ENCODE measurements around the gene PRELP.

The PRELP gene

GRCh38 chr1:203524152-203524551 is 48.5 kb downstream of the PRELP start:
- Histone ChIP-seq H3K27ac (ENCODE audit: low read depth, low read length) (peak overlapping the region; percentile 62), H3K4me3 (ENCODE audit: low read length) (no peak overlapping the region), H3K9ac (ENCODE audit: low read length) (no peak overlapping the region), H3K36me3 (ENCODE audit: control insufficient read depth, insufficient read depth, low read length) (no peaks in the 10 kb centered on the region), H3K27me3 (ENCODE audit: control insufficient read depth, insufficient read depth, low read length) (no peaks in the 10 kb centered on the region), H3K4me1 (ENCODE audit: control insufficient read depth, insufficient read depth, low read length) (peaks cover 50% of the 10 kb centered on the region)

- Histone ChIP-seq H3K27ac (ENCODE audit: low read depth, low read length) (peak overlapping the region; percentile 62), H3K36me3 (ENCODE audit: control insufficient read depth, insufficient read depth, low read length) (no peaks in the 10 kb centered on the region), H3K4me3 (ENCODE audit: low read length) (no peak overlapping the region), H3K4me1 (ENCODE audit: control insufficient read depth, insufficient read depth, low read length) (peaks cover 50% of the 10 kb centered on the region), H3K9ac (ENCODE audit: low read length) (no peak overlapping the region), H3K27me3 (ENCODE audit: control insufficient read depth, insufficient read depth, low read length) (no peaks in the 10 kb centered on the region)
These were observed 49.2 kb downstream of the PRELP start for GRCh38 chr1:203524824-203525223.

GRCh38 chr1:203525685-203526084 is 50.1 kb downstream of the PRELP start:
- Histone ChIP-seq H3K27me3 (ENCODE audit: control insufficient read depth, insufficient read depth, low read length) (no peaks in the 10 kb centered on the region), H3K4me1 (ENCODE audit: control insufficient read depth, insufficient read depth, low read length) (peaks cover 46% of the 10 kb centered on the region), H3K36me3 (ENCODE audit: control insufficient read depth, insufficient read depth, low read length) (no peaks in the 10 kb centered on the region), H3K27ac (ENCODE audit: low read depth, low read length) (peak overlapping the region; percentile 45), H3K4me3 (ENCODE audit: low read length) (no peak overlapping the region), H3K9ac (ENCODE audit: low read length) (no peak overlapping the region)

- peak overlapping the region; percentile 45 for H3K27ac ChIP-seq (ENCODE audit: low read depth, low read length)
- H3K27me3 ChIP-seq (ENCODE audit: control insufficient read depth, insufficient read depth, low read length) = no peaks in the 10 kb centered on the region
- H3K4me1 ChIP-seq (ENCODE audit: control insufficient read depth, insufficient read depth, low read length) = peaks cover 42% of the 10 kb centered on the region
- no peak overlapping the region for H3K4me3 ChIP-seq (ENCODE audit: low read length)
- no peak overlapping the region for H3K9ac ChIP-seq (ENCODE audit: low read length)
- H3K36me3 ChIP-seq (ENCODE audit: control insufficient read depth, insufficient read depth, low read length) = no peaks in the 10 kb centered on the region
These were observed 50.5 kb downstream of the PRELP start for GRCh38 chr1:203526130-203526529.

GRCh38 chr1:203526572-203526971 is 51.0 kb downstream of the PRELP start:
- no peaks in the 10 kb centered on the region for H3K27me3 ChIP-seq (ENCODE audit: control insufficient read depth, insufficient read depth, low read length)
- peaks cover 38% of the 10 kb centered on the region for H3K4me1 ChIP-seq (ENCODE audit: control insufficient read depth, insufficient read depth, low read length)
- no peak overlapping the region for H3K9ac ChIP-seq (ENCODE audit: low read length)
- H3K4me3 ChIP-seq (ENCODE audit: low read length) = no peak overlapping the region
- no peaks in the 10 kb centered on the region for H3K36me3 ChIP-seq (ENCODE audit: control insufficient read depth, insufficient read depth, low read length)
- peak overlapping the region; percentile 41 for H3K27ac ChIP-seq (ENCODE audit: low read depth, low read length)

- Histone ChIP-seq H3K9ac (ENCODE audit: low read length) (no peak overlapping the region), H3K27me3 (ENCODE audit: control insufficient read depth, insufficient read depth, low read length) (no peaks in the 10 kb centered on the region), H3K36me3 (ENCODE audit: control insufficient read depth, insufficient read depth, low read length) (no peaks in the 10 kb centered on the region), H3K4me1 (ENCODE audit: control insufficient read depth, insufficient read depth, low read length) (peaks cover 33% of the 10 kb centered on the region), H3K27ac (ENCODE audit: low read depth, low read length) (no peak overlapping the region), H3K4me3 (ENCODE audit: low read length) (no peak overlapping the region)
These were observed 51.4 kb downstream of the PRELP start for GRCh38 chr1:203527013-203527412.

- Histone ChIP-seq H3K27me3 (ENCODE audit: control insufficient read depth, insufficient read depth, low read length) (no peaks in the 10 kb centered on the region), H3K27ac (ENCODE audit: low read depth, low read length) (no peak overlapping the region), H3K36me3 (ENCODE audit: control insufficient read depth, insufficient read depth, low read length) (no peaks in the 10 kb centered on the region), H3K9ac (ENCODE audit: low read length) (no peak overlapping the region), H3K4me1 (ENCODE audit: control insufficient read depth, insufficient read depth, low read length) (peaks cover 27% of the 10 kb centered on the region), H3K4me3 (ENCODE audit: low read length) (no peak overlapping the region)
These were observed 52.5 kb downstream of the PRELP start for GRCh38 chr1:203528063-203528462.

GRCh38 chr1:203528976-203529835 is 53.6 kb downstream of the PRELP start:
- Histone ChIP-seq H3K4me1 (ENCODE audit: control insufficient read depth, insufficient read depth, low read length) (peaks cover 33% of the 10 kb centered on the region), H3K27ac (ENCODE audit: low read depth, low read length) (no peak overlapping the region), H3K9ac (ENCODE audit: low read length) (no peak overlapping the region), H3K27me3 (ENCODE audit: control insufficient read depth, insufficient read depth, low read length) (no peaks in the 10 kb centered on the region), H3K36me3 (ENCODE audit: control insufficient read depth, insufficient read depth, low read length) (no peaks in the 10 kb centered on the region), H3K4me3 (ENCODE audit: low read length) (no peak overlapping the region)

GRCh38 chr1:203531063-203531462 is 55.5 kb downstream of the PRELP start:
- Histone ChIP-seq H3K4me1 (ENCODE audit: control insufficient read depth, insufficient read depth, low read length) (peaks cover 29% of the 10 kb centered on the region), H3K36me3 (ENCODE audit: control insufficient read depth, insufficient read depth, low read length) (no peaks in the 10 kb centered on the region), H3K27me3 (ENCODE audit: control insufficient read depth, insufficient read depth, low read length) (no peaks in the 10 kb centered on the region), H3K4me3 (ENCODE audit: low read length) (no peak overlapping the region), H3K9ac (ENCODE audit: low read length) (no peak overlapping the region), H3K27ac (ENCODE audit: low read depth, low read length) (no peak overlapping the region)

GRCh38 chr1:203534012-203534411 is 58.4 kb downstream of the PRELP start:
- no peak overlapping the region for H3K9ac ChIP-seq (ENCODE audit: low read length)
- peak overlapping the region; percentile 89 for H3K27ac ChIP-seq (ENCODE audit: low read depth, low read length)
- H3K36me3 ChIP-seq (ENCODE audit: control insufficient read depth, insufficient read depth, low read length) = no peaks in the 10 kb centered on the region
- H3K27me3 ChIP-seq (ENCODE audit: control insufficient read depth, insufficient read depth, low read length) = no peaks in the 10 kb centered on the region
- no peak overlapping the region for H3K4me3 ChIP-seq (ENCODE audit: low read length)
- peaks cover 29% of the 10 kb centered on the region for H3K4me1 ChIP-seq (ENCODE audit: control insufficient read depth, insufficient read depth, low read length)

- H3K27me3 ChIP-seq (ENCODE audit: control insufficient read depth, insufficient read depth, low read length) = no peaks in the 10 kb centered on the region
- H3K9ac ChIP-seq (ENCODE audit: low read length) = no peak overlapping the region
- H3K4me3 ChIP-seq (ENCODE audit: low read length) = no peak overlapping the region
- H3K36me3 ChIP-seq (ENCODE audit: control insufficient read depth, insufficient read depth, low read length) = no peaks in the 10 kb centered on the region
- H3K27ac ChIP-seq (ENCODE audit: low read depth, low read length) = peak overlapping the region; percentile 89
- peaks cover 29% of the 10 kb centered on the region for H3K4me1 ChIP-seq (ENCODE audit: control insufficient read depth, insufficient read depth, low read length)
These were observed 58.9 kb downstream of the PRELP start for GRCh38 chr1:203534526-203534925.

GRCh38 chr1:203536575-203536974 is 61.0 kb downstream of the PRELP start:
- no peak overlapping the region for H3K4me3 ChIP-seq (ENCODE audit: low read length)
- no peaks in the 10 kb centered on the region for H3K27me3 ChIP-seq (ENCODE audit: control insufficient read depth, insufficient read depth, low read length)
- H3K27ac ChIP-seq (ENCODE audit: low read depth, low read length) = peak overlapping the region; percentile 89
- no peak overlapping the region for H3K9ac ChIP-seq (ENCODE audit: low read length)
- H3K36me3 ChIP-seq (ENCODE audit: control insufficient read depth, insufficient read depth, low read length) = no peaks in the 10 kb centered on the region
- H3K4me1 ChIP-seq (ENCODE audit: control insufficient read depth, insufficient read depth, low read length) = peaks cover 29% of the 10 kb centered on the region

- Histone ChIP-seq H3K4me3 (ENCODE audit: low read length) (no peak overlapping the region), H3K9ac (ENCODE audit: low read length) (no peak overlapping the region), H3K36me3 (ENCODE audit: control insufficient read depth, insufficient read depth, low read length) (no peaks in the 10 kb centered on the region), H3K27ac (ENCODE audit: low read depth, low read length) (peak overlapping the region; percentile 89), H3K4me1 (ENCODE audit: control insufficient read depth, insufficient read depth, low read length) (peaks cover 29% of the 10 kb centered on the region), H3K27me3 (ENCODE audit: control insufficient read depth, insufficient read depth, low read length) (no peaks in the 10 kb centered on the region)
These were observed 61.4 kb downstream of the PRELP start for GRCh38 chr1:203536980-203537455.

Measured in rectal smooth muscle tissue (tissue), 1 donor.